Stimulated activated CD4-positive, alpha-beta T cell treated with anti-CD3 and anti-CD28 coated beads, Interleukin-4, amount 100 ng/mL, for 1 hour (primary cell): ENCODE data around the gene LACC1.
A peak's percentile ranks its signal among the peaks of the same experiment; 100 is the strongest.

Experiments
- DNase-seq: peaks from one replicate; pipeline ENCODE4 v3.0.0-alpha.2; 2020

LACC1 gene

GRCh38 chr13:43879755-43880181 lies at the start of gene LACC1:
TSS of gene LACC1 (plus strand) at chr13:43879904. CDS start at chr13:43880986, 1,082 bp downstream.
- no peak for DNase-seq

- no peak for DNase-seq
Measured at GRCh38 chr13:43830497-43830881, 49.2 kb upstream of the LACC1 start.

GRCh38 chr13:43831088-43831487 lies 48.6 kb upstream of the LACC1 start:
- no peak for DNase-seq

GRCh38 chr13:43835701-43836100 lies 44.0 kb upstream of the LACC1 start:
- no peak for DNase-seq

- no peak for DNase-seq
Measured at GRCh38 chr13:43838909-43839308, 40.8 kb upstream of the LACC1 start.

- DNase-seq: no peak
Measured at GRCh38 chr13:43846496-43847158, 33.1 kb upstream of the LACC1 start.

- no peak for DNase-seq
Measured at GRCh38 chr13:43848001-43848649, 31.6 kb upstream of the LACC1 start.

GRCh38 chr13:43850873-43851272 lies 28.8 kb upstream of the LACC1 start:
- DNase-seq: no peak

GRCh38 chr13:43852923-43853404 lies 26.7 kb upstream of the LACC1 start:
- DNase-seq: no peak

GRCh38 chr13:43861863-43862262 lies 17.8 kb upstream of the LACC1 start:
- DNase-seq: no peak

GRCh38 chr13:43864921-43865320 lies 14.8 kb upstream of the LACC1 start:
- DNase-seq: no peak

- no peak for DNase-seq
Measured at GRCh38 chr13:43865892-43866291, 13.8 kb upstream of the LACC1 start.

- DNase-seq: no peak
Measured at GRCh38 chr13:43872181-43872580, 7.5 kb upstream of the LACC1 start.

- DNase-seq: no peak
Measured at GRCh38 chr13:43874504-43875092, 5.1 kb upstream of the LACC1 start.

GRCh38 chr13:43876366-43876765 lies 3.3 kb upstream of the LACC1 start:
- DNase-seq: no peak

GRCh38 chr13:43877326-43877725 lies 2.4 kb upstream of the LACC1 start:
- no peak for DNase-seq

- DNase-seq: no peak
Measured at GRCh38 chr13:43877766-43878165, 1.9 kb upstream of the LACC1 start.

GRCh38 chr13:43878892-43879754 lies 581 bp upstream of the LACC1 start, which contains the start of gene CCDC122:
TSS of gene CCDC122 (minus strand) at chr13:43879740. CDS start at chr13:43869376, 10,364 bp downstream.
- DNase-seq: peak; percentile 82

GRCh38 chr13:43880214-43880855 lies 631 bp downstream of the LACC1 start:
- no peak for DNase-seq

GRCh38 chr13:43880926-43881325 lies 1.2 kb downstream of the LACC1 start:
- no peak for DNase-seq

GRCh38 chr13:43881580-43881979 lies 1.9 kb downstream of the LACC1 start:
- no peak for DNase-seq

GRCh38 chr13:43883631-43884030 lies 3.9 kb downstream of the LACC1 start:
- no peak for DNase-seq

GRCh38 chr13:43884222-43884621 lies 4.5 kb downstream of the LACC1 start:
- no peak for DNase-seq
